Suprapubic skin (tissue), 4 donors: ENCODE measurements around the gene SELL.

Experiments used
- CTCF ChIP-seq, 2 donors: fragments of 200-600 bp in 1 of 2; fragments of 450-650 bp in 1 of 2; sonication (generic) in 1 of 2; IDR thresholded peaks; one replicate each; pipeline ENCODE4 v1.5.1; 2016 to 2019; ENCODE audit warnings: antibody characterized with exemption in 2 of 2, mild to moderate bottlenecking in 1 of 2, moderate library complexity in 1 of 2
- POLR2A ChIP-seq, 2 donors: fragments of 450-650 bp; IDR thresholded peaks; one replicate each; pipeline ENCODE4 v1.6.1; 2017; ENCODE audit warnings: antibody characterized with exemption in 2 of 2, mild to moderate bottlenecking in 2 of 2, moderate library complexity in 2 of 2
- POLR2AphosphoS5 ChIP-seq, 3 donors: sonication (generic); formaldehyde crosslinking; IDR thresholded peaks; one replicate each; pipeline ENCODE4 v1.6.1; 2017; ENCODE audit warnings: antibody characterized with exemption in 3 of 3

- no peak for TF ChIP-seq CTCF (IDR thresholded peaks at IDR 0.05)
- TF ChIP-seq POLR2A (IDR thresholded peaks at IDR 0.05), result no peak
- TF ChIP-seq POLR2AphosphoS5 (IDR thresholded peaks at IDR 0.05), result no peak
These were observed 13.7 kb downstream of the SELL start for GRCh38 chr1:169697755-169698154.
